Adrenal gland (tissue), 12 donors: Measurements from ENCODE around the gene RELL2. TPM values are rescaled to one million over a fixed set of nuclear protein-coding genes. Genes with fewer than 3 reads are reported as not detected.
A peak's percentile ranks its signal among the peaks of the same experiment; 100 is the strongest.

Source experiments
- DNase-seq, 7 donors: peaks; one replicate each; pipeline ENCODE4 v3.0.0-alpha.2; 2019 to 2020
- H3K27ac ChIP-seq, 5 donors: fragments of 200-600 bp; sonication (generic) in 4 of 5; 1 replicate in 3 of 5; 2 replicates in 2 of 5; pipeline versions ENCODE4 v1.5.1 to v1.8.0; 2016 to 2020; ENCODE audit warnings: mild to moderate bottlenecking in 1 of 5
- H3K27me3 ChIP-seq: fragments of 200-600 bp; 2 replicates; pipeline ENCODE4 v1.8.0; 2021
- H3K36me3 ChIP-seq, 2 donors: fragments of 200-600 bp; replicated peaks in 1 of 2; 1 replicate in 1 of 2; 2 replicates in 1 of 2; pipeline versions ENCODE4 v1.5.1 to v1.8.0; 2018 to 2022
- H3K4me1 ChIP-seq, 2 donors: fragments of 200-600 bp; replicated peaks in 1 of 2; 1 replicate in 1 of 2; 2 replicates in 1 of 2; pipeline versions ENCODE4 v1.5.1 to v1.8.0; 2018 to 2021
- H3K4me3 ChIP-seq, 4 donors: fragments of 200-600 bp; sonication (generic) in 3 of 4; one replicate each; pipeline ENCODE4 v1.5.1; 2016 to 2018
- H3K9me3 ChIP-seq, 3 donors: fragments of 200-600 bp; sonication (generic) in 1 of 3; replicated peaks in 1 of 3; 1 replicate in 2 of 3; 2 replicates in 1 of 3; pipeline versions ENCODE4 v1.5.1 to v1.8.0; 2016 to 2021
- POLR2A ChIP-seq, 2 donors: fragments of 450-650 bp; IDR thresholded peaks; one replicate each; pipeline ENCODE4 v1.6.1; 2017; ENCODE audit warnings: antibody characterized with exemption in 2 of 2, mild to moderate bottlenecking in 2 of 2, moderate library complexity in 1 of 2
- WGBS, 4 donors: extraction: QIAGEN DNeasy Blood & Tissue Kit in 2 of 4; methylation state at CpG; one replicate each; pipeline versions ENCODE4 v1.1.5 to v1.1.7; 2013 to 2017; 5-methylcytosine and 5-hydroxymethylcytosine counted together
- intact Hi-C, 2 donors: fragments of 100-400 bp; cut with DNase I; formaldehyde crosslinking; loops; one replicate each; pipeline versions ENCODE4 v1.14.1 to v1.15.0; 2022 to 2023
- polyA plus RNA-seq, 3 donors: library from polyadenylated mRNA; stranded (reverse); fragments of 200-250 nt in 2 of 3; fragments of 350-450 nt in 1 of 3; fragmentation: Illumina TruSeq in 1 of 3; extraction: RNeasy Lipid Tissue Mini Kit (QIAGEN cat#74804) in 1 of 3; gene quantifications; one replicate each; pipeline ENCODE4 v1.2.3, GENCODE V29; 2013 to 2014
- total RNA-seq, 9 donors: library from RNA; depleted of rRNA in 4 of 9; stranded (reverse); fragments of >200 nt in 4 of 9; fragments of 120-200 nt in 1 of 9; fragmentation: NEBNext Ultra II Directional in 1 of 9; extraction: Animal tissue kit (Norgen Biotek cat#: 25700) in 1 of 9; gene quantifications; one replicate each; pipeline versions ENCODE4 v1.1.0 to v1.2.4, GENCODE V29; 2013 to 2023
- TF ChIP-seq, protein P1 (sequence below), 6 experiments: fragments of 450-650 bp in 4 of 6; fragments of 200-600 bp in 2 of 6; sonication (generic) in 1 of 6; IDR thresholded peaks; 1 replicate in 5 of 6; 2 replicates in 1 of 6; pipeline versions ENCODE4 v1.5.1 to v1.8.0; 2016 to 2021; ENCODE audit warnings: antibody characterized with exemption in 6 of 6, mild to moderate bottlenecking in 2 of 6, moderate library complexity in 1 of 6
- donor health status: healthy with polysubstance abuse.
- donor health status: Bipolar disorder and iron deficiency.
- donor health status: DM: yes; HTN: yes; CAD: no.
- donor health status: DM: no; HTN: no; CAD: no.
- donor health status: DM: no; HTN: no; CAD: no.
- donor health status: DM: yes; HTN: yes; CAD: no.

Gene RELL2
- total and polyA plus RNA-seq, 12 donors = 2.3 to 37.6 (median 7.7) TPM

GRCh38 chr5:141680751-141681201, 44.0 kb downstream of the RELL2 start:
- H3K27ac ChIP-seq = peak overlapping the region in 3 of 5 donors; percentile 80 to 97 (median 83)
- no peaks in the 10 kb centered on the region for H3K27me3 ChIP-seq
- 47 to 62% (median 54%) methylated on average over 4 to 6 of the region's 6 CpGs for WGBS, 4 donors
- H3K36me3 ChIP-seq = no peaks in the 10 kb centered on the region
- H3K4me3 ChIP-seq = peak overlapping the region in 1 of 4 donors; percentile 76
- TF ChIP-seq POLR2A (IDR thresholded peaks at IDR 0.05) = peak in 1 of 2 donors; percentile 29
- TF ChIP-seq, protein P1, sequence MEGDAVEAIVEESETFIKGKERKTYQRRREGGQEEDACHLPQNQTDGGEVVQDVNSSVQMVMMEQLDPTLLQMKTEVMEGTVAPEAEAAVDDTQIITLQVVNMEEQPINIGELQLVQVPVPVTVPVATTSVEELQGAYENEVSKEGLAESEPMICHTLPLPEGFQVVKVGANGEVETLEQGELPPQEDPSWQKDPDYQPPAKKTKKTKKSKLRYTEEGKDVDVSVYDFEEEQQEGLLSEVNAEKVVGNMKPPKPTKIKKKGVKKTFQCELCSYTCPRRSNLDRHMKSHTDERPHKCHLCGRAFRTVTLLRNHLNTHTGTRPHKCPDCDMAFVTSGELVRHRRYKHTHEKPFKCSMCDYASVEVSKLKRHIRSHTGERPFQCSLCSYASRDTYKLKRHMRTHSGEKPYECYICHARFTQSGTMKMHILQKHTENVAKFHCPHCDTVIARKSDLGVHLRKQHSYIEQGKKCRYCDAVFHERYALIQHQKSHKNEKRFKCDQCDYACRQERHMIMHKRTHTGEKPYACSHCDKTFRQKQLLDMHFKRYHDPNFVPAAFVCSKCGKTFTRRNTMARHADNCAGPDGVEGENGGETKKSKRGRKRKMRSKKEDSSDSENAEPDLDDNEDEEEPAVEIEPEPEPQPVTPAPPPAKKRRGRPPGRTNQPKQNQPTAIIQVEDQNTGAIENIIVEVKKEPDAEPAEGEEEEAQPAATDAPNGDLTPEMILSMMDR (IDR thresholded peaks at IDR 0.05) = no peak
- no peaks in the 10 kb centered on the region for H3K9me3 ChIP-seq
- peak; percentile 50 to 82 (median 54) for DNase-seq
- intact Hi-C loops = loop anchor here in 1 of 2 donors (5.0 kb wide), 1 partner anchor 277 kb away; the partner anchor contains the start of gene PCDH12
- H3K4me1 ChIP-seq = peaks cover 10 to 15% of the 10 kb centered on the region in 2 donors

DNA sequence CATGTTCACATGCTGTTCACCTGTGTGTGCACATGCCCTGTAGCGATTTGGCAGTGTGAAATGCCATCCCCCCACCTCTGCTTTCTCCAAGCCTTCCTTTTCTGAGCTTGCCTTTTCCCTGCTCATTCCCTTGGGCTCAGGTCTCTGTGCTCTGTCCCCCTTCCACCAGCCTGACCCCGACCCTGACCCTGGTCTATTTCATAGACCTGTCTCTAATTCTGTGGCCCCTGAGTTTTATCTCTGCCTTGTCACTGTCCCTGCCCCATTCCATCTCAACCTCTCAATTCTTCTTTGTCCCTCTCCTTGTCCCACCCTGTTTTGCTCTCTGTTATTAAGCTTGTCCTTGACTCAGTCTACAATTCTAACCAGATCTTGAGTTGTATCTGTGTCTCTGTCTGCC, 44.5 kb downstream of the RELL2 start:
- Histone ChIP-seq H3K36me3 (no peaks in the 10 kb centered on the region), H3K27me3 (no peaks in the 10 kb centered on the region), H3K27ac (peak overlapping the region in 4 of 5 donors; percentile 75 to 97 (median 82)), H3K4me1 (peaks cover 10 to 15% of the 10 kb centered on the region in 2 donors), H3K9me3 (no peaks in the 10 kb centered on the region), H3K4me3 (peak overlapping the region in 2 of 4 donors; percentile 16 to 76)
- TF ChIP-seq, protein P1 (IDR thresholded peaks at IDR 0.05) = no peak
- TF ChIP-seq POLR2A (IDR thresholded peaks at IDR 0.05) = no peak
- intact Hi-C loops = loop anchor here in 1 of 2 donors (5.0 kb wide), 1 partner anchor 276 kb away; the partner anchor contains the start of gene PCDH12
- WGBS, 4 donors = 61 to 78% (median 68%) methylated on average over 2 of the region's 2 CpGs
- no peak for DNase-seq

GRCh38 chr5:141681695-141682641, 45.2 kb downstream of the RELL2 start, which contains the start of gene ARAP3:
Gene ARAP3 (minus strand): TSS chr5:141682230. CDS start chr5:141680486, 1,744 bp downstream.
- H3K4me1 ChIP-seq = peaks cover 10 to 15% of the 10 kb centered on the region in 2 donors
- TF ChIP-seq, protein P1 (IDR thresholded peaks at IDR 0.05) = no peak
- TF ChIP-seq POLR2A (IDR thresholded peaks at IDR 0.05) = peak in 1 of 2 donors; percentile 36
- intact Hi-C loops = loop anchor here in 1 of 2 donors (5.0 kb wide), 1 partner anchor 275 kb away; the partner anchor contains the start of gene PCDH12
- H3K36me3 ChIP-seq = no peaks in the 10 kb centered on the region
- H3K27me3 ChIP-seq = no peaks in the 10 kb centered on the region
- peak within 1 kb of the TSS in 2 of 4 donors; percentile 16 to 76 for H3K4me3 ChIP-seq
- DNase-seq = peak; percentile 88 to 97 (median 94)
- 4 to 17% (median 8%) methylated on average over 24 to 77 of the region's 77 CpGs for WGBS, 4 donors
- H3K27ac ChIP-seq = peak within 1 kb of the TSS in 4 of 5 donors; percentile 75 to 97 (median 82)
- H3K9me3 ChIP-seq = no peaks in the 10 kb centered on the region

DNA sequence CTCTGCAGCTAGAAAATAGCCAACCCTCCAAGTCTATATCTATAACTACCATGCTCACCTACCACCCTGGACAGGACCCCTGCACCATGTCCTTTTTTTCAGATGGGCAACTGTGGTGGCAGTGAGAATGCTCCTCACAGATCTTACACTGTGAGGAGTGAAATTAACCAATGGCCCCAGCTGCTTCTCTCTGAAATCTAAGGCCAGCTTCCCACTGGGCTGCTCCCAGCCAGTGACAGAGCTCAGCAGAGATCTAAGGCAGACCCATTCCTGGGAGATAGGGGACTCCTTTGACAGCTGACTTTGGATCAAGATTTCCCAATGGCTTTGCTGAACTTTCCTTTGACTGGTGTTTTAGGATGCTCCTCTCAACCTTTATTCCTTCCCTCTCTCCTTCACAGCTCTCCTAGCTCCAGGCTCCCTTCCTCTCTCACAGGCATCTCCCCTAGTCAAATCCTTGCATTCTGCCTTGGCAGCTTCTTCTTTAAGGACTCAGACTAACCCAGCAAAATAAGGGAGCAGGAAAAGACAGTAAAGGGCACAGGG, 46.9 kb downstream of the RELL2 start:
- H3K4me3 ChIP-seq = no peak overlapping the region
- no peaks in the 10 kb centered on the region for H3K36me3 ChIP-seq
- TF ChIP-seq, protein P1 (IDR thresholded peaks at IDR 0.05) = no peak
- TF ChIP-seq POLR2A (IDR thresholded peaks at IDR 0.05) = no peak
- peaks cover 10 to 15% of the 10 kb centered on the region in 2 donors for H3K4me1 ChIP-seq
- no peak for DNase-seq
- intact Hi-C loops = loop anchor here in 1 of 2 donors (5.0 kb wide), 1 partner anchor 274 kb away; the partner anchor contains the start of gene PCDH12
- peak overlapping the region in 1 of 5 donors; percentile 2 for H3K27ac ChIP-seq
- H3K9me3 ChIP-seq = no peaks in the 10 kb centered on the region
- no peaks in the 10 kb centered on the region for H3K27me3 ChIP-seq
